HL-60/S4 treated with phorbol 12-myristate 13-acetate at 8.2 ng/mL for 4 days and 3 days (cell line): ENCODE data around the gene ZNF878.
"Not testable (repeated sequence)": the region's sequence is repeated elsewhere in the genome, so short reads cannot be mapped to it uniquely, and the experiment has no call there.

Experiments
- in situ Hi-C: fragments of 300-500 bp; cut with MboI; formaldehyde crosslinking; loops from 2 replicates; pipeline ENCODE4 v1.15.0; 2022; ENCODE audit warnings: low sequenced_read_pairs

The ZNF878 gene

DNA sequence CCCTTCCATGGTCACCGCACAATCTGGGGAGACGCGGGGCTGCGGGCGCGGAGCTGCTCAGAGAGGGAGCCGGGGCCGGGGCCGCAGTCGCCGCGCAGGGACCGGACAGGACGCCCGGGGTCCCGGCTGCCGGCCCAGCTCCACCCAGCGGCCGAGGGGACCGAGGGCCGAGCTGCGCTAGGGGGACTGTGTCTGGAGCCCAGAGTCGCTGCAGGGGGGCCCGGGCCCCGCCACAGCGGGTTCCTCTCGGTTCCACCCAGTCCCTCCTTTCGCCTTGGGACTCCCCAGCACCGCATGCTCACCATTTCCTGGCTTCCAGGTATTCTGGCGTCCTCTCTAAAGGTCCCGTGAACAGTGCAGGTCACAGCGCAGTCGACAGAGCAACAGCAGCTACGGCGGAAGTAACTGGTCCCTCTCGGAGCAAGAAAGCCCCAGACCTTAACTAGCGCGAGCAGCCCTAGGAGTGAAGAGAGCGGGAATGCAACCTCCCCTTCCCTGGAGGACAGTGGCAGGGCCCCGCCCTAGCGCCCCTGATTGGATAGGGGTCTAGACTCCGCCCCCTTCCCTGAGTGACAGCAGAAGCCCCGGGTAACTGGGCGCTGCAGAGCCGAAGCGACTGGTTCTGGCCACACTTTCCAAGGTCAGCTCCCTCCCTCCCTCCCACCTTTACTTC, at the start of gene ZNF878:
Gene ZNF878, minus strand, starts transcription at position 465 of the 673 bp plus-strand sequence. Its CDS starts 160 bp downstream, at position 305.
- in situ Hi-C loops, result no loop called here

- in situ Hi-C loops, result no loop called here
Observed at GRCh38 chr19:12098040-12098439, 45.3 kb upstream of the ZNF878 start.

DNA sequence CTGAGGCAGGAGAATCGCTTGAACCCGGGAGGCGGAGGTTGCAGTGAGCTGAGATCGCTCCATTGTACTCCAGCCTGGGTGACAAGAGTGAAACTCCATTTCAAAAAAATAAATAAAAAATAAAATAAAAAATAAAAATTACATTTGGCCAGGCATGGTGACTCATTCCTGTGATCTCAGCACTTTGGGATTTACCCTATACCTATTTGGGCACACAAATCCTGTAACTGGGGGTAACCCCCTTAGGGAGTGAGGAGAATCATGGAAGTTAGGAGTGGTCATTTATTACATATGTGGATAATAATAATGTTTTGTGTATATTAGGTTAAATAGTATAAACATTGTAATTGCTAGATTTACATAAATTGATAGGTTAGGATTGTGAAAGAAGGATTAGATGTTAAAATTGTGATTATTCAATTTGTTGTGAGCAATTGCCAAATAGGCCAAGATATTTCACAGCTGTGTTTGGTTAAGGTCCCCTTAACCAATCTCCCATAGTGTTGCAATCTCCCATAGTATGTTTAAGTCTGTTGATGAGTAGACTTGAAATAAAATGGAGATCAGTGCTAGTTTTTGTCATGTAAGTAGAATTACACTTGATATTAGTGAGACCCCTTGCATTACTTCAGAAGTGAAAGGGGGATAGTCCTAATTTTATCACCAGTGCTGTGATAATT, 42.5 kb upstream of the ZNF878 start:
- in situ Hi-C loops, result no loop called here

DNA sequence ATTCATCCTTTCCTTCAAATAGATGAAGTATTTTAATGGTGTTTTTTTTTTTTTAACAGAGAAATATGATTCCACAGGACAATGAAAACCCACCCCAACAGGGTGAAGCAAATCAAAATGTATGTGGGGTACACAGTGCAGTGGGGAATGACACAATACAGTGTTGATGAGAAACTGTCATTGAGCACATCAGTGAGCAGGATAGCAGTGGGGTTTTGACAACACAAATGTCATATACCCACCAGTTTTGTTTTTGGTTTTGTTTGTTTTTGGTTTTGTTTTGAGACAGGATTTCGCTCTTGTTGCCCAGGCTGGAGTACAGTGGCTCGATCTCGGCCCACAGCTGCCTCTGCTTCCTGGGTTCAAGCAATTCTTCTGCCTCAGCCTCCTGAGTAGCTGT, 41.0 kb upstream of the ZNF878 start:
- in situ Hi-C loops, result no loop called here

- in situ Hi-C loops, result no loop called here
Observed at GRCh38 chr19:12092956-12093355, 40.2 kb upstream of the ZNF878 start.

DNA sequence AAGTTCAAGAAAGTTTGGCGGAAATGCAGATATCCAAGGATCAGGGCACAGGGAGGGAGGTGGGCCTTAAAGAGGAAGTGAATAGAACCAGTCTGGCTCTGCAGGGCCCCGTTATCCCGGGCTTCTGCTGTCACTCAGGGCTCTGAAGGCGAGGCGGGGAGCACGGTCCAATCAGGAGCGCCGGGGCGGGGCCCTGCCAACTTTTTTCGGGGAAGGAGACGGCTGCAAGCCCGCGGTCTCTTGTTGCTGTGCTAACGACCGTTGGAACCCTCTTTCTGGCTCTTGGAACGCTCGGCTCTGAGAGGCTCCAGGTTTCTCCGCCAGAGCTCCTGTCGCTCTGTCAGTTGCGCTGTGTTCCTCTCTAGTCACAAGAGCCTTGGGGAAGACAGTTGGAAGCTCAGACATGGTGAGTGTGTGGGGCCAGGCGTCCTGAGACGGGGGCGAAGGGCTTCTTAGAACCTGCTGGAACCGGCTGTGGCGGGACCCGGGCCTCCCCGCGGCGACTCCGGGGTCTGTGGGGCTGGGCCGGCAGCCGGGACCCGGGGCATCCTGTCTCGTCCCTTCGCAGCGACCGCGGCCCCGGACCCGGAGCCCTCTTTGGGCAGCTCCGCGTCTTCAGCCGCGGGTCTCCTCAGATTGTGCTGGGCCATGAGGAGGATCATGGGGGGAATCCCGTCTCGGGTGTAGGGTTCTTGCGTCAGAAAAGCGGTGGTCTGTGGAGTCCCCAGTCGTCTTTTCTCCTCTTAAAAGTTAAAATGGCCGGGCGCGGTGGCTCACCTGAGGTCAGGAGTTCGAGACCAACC, 39.5 kb upstream of the ZNF878 start:
- in situ Hi-C loops, result no loop called here

DNA sequence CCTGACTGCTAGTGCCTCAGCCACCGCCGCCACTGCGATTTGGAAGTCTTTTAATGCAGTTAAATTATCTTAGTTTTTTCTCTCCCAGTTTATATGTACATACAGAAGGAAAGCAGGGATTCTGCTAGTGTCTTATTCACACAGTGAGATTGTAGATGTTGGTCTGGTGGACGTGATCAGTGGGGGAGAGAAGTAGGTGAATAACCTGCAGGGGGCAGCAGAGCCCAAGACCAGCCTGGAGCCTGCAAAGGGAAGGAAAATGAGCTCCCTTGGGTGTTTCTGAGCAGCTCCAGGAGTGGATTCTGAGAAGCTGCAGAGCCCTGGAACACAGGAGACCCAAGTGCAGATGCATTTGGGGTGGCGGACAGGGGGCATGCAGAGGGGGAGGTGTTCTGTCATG, 38.0 kb upstream of the ZNF878 start:
- in situ Hi-C loops, result no loop called here

- in situ Hi-C loops, result no loop called here
Observed at GRCh38 chr19:12085074-12085818, 32.5 kb upstream of the ZNF878 start.

DNA sequence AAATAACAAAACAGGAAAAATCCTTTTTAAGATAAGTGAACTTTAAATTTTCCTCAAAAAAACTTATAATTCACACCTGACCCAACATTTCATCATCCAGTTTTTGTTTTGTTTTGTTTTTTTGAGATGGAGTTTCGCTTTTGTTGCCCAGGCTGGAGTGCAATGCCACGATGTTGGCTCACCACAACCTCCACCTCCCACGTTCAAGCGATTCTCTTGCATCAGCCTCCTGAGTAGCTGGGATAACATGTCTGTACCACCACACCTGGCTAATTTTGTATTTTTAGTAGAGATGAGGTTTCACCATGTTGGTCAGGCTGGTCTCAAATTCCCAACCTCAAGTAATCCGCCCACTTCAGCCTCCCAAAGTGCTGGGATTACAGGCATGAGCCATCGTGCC, 30.6 kb upstream of the ZNF878 start:
- in situ Hi-C loops, result not testable (repeated sequence)

- in situ Hi-C loops, result no loop called here
Observed at GRCh38 chr19:12077375-12077774, 24.6 kb upstream of the ZNF878 start.

DNA sequence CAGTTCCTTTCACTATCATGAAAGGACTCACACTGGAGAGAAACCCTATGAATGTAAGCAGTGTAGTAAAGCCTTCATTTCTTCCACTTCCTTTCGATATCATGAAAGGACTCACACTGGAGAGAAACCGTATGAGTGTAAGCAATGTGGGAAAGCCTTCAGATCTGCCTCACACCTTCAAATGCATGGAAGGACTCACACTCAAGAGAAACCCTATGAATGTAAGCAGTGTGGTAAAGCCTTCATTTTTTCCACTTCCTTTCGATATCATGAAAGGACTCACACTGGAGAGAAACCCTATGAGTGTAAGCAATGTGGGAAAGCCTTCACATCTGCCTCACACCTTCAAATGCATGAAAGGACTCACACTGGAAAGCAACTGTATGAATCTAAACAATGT, 23.6 kb upstream of the ZNF878 start:
- in situ Hi-C loops, result not testable (repeated sequence)

GRCh38 chr19:12075538-12076139, 22.9 kb upstream of the ZNF878 start:
- in situ Hi-C loops, result no loop called here

DNA sequence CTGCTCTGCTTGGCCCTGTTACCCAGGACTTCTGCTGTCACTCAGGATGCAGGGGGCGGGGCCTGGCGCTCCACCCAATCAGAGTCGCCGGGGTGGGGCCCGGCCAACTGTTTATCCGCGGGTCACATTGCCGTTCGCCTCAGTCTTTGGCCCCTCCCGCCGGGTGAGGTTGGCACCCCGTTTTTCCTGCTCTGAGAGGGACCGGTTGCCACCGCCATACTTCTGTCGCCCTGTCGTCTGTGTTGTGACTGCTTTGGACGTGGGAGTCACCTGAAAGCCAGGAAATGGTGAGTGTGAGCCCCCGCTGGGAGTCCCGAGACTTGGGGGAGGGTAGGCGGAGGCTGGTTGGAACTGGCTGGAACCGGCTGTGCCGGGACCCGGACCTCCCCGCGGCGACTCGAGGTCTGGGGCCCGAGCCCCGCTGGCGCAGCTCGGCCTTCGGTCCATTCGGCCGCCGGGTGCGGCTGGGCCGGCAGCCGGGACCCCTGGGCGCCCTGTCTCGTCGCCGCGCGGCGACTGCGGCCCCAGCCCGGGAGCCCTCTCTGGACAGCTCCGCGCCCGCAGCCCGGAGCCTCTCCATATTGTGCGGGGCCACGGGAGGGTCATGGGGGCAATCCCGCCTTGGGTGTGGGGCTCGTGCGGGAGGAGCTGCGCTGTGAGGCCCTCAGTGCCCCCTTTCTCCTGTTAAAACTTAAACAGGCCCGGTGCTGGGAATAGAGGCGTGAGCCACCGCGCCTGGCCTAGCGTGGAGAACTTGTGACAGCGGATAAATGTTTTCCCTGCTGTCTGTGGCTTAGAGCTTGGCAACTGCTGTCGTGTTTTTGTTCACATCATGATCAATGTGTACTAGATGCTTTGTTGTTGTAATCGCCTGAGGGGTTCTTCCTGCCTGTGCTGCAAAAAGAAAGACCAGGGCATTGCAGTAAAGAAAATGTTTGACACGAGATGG, 12.1 kb upstream of the ZNF878 start, which contains the start of gene ZNF844:
Gene ZNF844, plus strand, starts transcription at position 142 of the 949 bp plus-strand sequence. Its CDS starts 143 bp downstream, at position 285.
- in situ Hi-C loops, result no loop called here

DNA sequence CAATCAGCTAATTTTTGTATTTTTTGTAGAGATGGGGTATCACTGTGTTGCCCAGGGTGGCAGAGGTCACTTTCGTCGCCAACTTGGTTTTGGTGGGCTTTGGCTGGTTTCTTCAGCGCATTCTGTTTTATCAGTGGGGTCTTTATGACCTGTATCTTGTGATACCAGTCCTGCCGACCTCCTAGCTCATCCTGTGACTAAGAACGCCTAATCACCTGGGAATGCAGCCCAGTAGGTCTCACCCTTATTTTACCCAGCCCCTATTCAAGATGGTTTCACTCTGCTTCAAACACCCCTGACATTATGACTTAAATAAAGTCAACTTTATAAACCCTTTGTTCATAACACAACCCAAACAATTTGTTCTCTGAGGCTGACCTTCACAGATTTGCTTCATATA, 3.0 kb upstream of the ZNF878 start:
- in situ Hi-C loops, result no loop called here

DNA sequence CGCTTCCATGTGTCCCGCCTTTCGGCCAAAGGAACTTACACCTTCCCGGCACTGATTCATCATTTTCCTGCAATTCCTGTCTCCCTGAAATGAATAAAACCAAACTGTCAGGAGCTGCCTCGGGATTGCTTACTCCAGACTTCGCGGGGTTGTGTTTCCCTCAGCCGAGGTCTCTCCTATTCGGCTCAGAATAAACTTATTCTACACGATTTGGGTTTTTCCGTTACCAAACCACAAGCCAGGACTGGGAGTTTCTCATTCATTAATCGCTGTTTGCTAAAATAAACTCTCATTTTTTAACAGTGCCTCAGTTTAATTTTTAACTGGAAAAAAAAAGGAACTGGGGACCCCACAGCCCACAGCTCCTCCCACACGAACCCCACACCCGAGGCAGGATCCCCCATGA, 667 bp downstream of the ZNF878 start:
- in situ Hi-C loops, result no loop called here

GRCh38 chr19:12047868-12048267, 4.9 kb downstream of the ZNF878 start:
- in situ Hi-C loops, result no loop called here

GRCh38 chr19:12043752-12044422, 8.9 kb downstream of the ZNF878 start:
- in situ Hi-C loops, result no loop called here

GRCh38 chr19:12042893-12043292, 9.9 kb downstream of the ZNF878 start:
- in situ Hi-C loops, result no loop called here
